NOMO-1 (cell line): ENCODE measurements around the gene MEF2D.
A peak's percentile ranks its signal among the peaks of the same experiment; 100 is the strongest.

Experiments used
- DNase-seq, 2 experiments: peaks; one replicate each; lab custom pipeline; 2025; ENCODE audit not compliant: unreplicated experiment in 2 of 2; lab: John Stamatoyannopoulos, UW

MEF2D gene

GRCh38 chr1:156471496-156472490 is 28.8 kb downstream of the MEF2D start:
- DNase-seq = no peak

GRCh38 chr1:156470473-156470872 is 30.1 kb downstream of the MEF2D start:
- no peak for DNase-seq

- DNase-seq = no peak
These were observed 31.8 kb downstream of the MEF2D start for GRCh38 chr1:156468693-156469345.

- DNase-seq = no peak
These were observed 32.7 kb downstream of the MEF2D start for GRCh38 chr1:156467906-156468305.

DNA sequence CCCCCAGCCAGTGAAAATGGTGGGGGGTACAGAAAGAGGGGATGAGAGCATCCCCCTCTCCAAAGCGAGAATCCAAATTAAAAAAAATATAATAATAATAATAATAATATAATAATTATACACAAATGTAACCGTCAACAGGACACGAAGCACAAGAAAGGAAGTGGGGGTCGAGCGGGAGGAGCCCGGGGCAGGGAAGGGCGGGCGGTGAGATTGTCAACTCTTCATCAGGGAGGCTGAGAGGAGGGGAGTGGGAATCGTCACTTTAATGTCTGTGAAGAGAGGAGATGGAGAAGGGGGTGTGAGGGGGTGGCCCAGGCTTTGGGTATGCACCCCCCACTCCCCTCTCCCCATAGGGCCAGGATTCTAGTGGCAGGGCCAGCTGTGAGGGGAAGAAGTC is 33.2 kb downstream of the MEF2D start:
- DNase-seq = no peak

- DNase-seq = no peak
These were observed 34.7 kb downstream of the MEF2D start for GRCh38 chr1:156465747-156466365.

DNA sequence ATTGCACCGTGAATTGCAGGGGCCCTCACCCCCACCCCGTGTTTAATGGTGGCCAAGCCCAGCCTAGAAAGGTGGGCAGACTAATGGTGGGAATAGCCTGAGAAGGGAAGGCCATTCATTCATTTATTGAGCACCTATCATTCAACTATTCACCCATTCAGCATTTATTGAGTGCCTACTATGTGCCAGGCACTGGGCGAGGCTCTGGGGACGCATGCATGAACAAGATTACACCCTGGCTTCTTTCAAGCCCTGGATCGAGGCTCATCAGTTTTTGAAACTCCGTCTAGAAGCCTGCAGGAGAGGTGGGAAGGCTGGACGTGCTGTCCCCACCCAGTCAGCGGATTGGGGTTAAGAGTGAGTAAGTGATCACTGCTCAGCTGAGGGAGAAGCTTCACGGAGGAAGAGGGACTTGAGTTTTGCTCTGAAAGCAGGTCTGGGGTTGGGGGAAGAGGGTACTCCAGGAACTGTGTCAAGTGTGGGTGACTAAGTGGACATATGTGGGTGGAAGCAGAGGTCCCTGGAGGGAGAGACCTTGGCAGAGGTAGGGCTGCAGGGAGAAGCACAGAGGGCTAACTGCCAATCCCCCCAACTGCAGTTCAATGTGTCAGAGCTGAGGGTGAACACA is 35.6 kb downstream of the MEF2D start:
- DNase-seq = no peak

DNA sequence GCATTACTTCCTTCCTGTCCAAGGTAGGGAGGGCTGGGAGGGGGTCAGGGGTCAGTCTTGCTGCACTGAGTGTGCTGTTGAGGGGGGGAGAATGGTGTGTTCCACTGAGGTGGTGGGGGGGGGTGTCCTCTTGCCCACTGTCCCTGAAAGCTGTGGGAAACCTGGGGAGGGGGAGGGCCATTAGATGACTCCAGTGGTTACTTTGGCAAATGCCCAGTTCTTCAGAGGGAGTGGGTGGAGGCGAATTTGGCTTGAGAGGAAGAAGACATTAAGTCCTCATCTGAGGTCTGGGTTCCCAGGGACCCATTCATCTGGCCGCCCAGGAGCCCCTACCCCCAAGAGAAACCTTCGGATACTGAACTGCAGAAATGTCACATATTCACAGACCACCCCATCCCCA is 36.2 kb downstream of the MEF2D start:
- DNase-seq = no peak

GRCh38 chr1:156463874-156464273 is 36.7 kb downstream of the MEF2D start:
- DNase-seq = no peak

DNA sequence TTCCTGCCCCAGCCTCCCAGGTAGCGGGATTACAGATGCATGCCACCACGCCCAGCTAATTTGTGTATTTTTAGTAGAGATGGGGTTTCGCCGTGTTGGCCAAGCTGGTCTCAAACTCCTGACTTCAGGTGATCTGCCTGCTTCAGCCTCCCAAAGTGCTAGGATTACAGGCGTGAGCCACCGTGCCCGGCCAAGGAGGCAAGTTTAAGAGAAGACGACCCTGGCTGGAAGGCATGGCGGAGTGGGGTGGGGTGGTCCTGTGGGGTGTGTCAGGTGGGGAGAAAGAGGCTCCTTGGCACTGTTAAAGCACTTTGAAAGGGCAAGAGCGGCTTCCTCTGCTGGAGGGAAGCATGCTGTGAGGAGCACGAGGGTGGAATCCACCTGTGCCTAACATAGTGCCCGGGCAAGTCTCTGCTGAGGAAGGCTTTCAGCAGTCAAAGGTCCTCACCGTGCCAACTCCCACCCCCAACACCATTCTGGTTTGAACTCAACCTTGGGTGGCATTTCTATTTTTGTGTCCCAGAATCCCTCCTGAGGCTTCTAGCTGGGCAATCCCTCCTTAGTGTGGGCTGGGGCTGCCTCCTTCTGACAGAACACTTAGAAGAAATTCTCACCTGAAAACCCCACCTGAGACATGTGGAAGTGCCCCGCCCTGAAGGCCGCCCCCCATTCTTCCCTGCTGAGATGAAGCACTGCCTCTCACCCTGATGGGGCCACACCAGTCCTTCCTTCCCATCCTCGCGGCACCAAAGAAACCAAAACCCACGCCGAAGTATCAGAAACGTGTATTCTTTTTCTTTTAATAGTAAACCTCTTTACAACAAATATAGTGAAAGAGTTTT is 37.4 kb downstream of the MEF2D start:
- DNase-seq = no peak

DNA sequence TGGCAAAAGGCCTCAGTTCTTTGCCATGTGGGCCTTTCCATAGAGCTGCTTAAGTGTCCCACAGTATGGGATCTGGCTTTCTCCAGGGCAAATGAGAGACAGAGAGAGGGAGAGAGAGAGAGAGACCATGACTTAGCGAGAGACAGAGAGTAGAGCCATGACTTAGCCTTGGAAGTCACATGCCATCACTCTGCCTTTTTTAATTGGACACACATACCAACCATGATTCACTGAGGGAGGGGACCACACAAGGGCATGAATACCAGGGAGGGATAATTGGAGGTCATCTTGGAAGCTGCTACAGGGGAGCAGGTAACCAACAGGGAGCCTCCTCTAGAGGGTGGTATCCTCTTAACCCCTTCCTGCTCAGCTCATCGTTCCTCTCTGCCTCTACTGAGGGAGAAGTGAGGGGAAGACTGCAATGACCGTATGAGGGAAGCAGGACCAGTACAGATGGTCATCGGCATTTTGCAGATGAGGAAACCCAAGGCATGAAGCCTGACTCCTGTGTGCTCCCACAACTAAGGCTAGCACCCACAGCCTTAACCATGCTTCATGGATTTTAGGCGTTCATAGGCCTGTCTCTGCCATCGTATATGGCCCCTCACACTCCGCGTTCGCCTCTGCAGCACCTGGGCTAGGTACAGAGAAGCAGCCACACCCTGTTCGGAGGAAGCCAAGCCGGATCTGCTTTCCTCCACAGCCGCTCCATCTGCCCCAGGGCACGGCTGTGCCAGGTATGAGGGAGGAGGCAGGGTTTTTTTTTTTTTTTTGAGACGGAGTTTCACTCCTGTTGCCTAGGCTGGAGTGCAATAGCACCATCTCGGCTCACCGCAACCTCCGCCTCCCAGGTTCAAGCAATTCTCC is 38.6 kb downstream of the MEF2D start:
- no peak for DNase-seq

GRCh38 chr1:156461109-156461508 is 39.5 kb downstream of the MEF2D start:
- no peak for DNase-seq

DNA sequence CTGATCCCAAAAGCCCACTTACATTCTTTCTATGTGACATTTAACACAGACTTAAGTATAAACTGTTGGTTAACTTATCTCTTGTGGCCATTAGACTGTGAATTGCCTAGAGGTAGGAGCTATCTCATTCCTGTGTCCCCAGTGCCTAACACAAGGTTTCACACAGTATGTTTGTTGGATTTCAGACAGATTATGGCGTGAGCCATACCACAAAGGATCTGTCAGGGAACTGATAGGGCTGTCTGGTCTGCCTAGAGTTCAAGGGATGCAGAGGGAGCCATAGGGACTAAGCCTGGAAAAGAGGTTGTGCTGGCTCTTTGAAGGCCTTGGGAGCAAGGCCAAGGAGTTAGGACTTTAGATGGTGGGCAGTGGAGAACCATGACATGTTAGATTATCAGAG is 40.0 kb downstream of the MEF2D start:
- DNase-seq = no peak

GRCh38 chr1:156458181-156458503 is 42.4 kb downstream of the MEF2D start:
- no peak for DNase-seq

- DNase-seq = peak; percentile 95 to 98
These were observed 43.7 kb downstream of the MEF2D start for GRCh38 chr1:156456625-156457465.

GRCh38 chr1:156455362-156455761 is 45.2 kb downstream of the MEF2D start:
- no peak for DNase-seq

DNA sequence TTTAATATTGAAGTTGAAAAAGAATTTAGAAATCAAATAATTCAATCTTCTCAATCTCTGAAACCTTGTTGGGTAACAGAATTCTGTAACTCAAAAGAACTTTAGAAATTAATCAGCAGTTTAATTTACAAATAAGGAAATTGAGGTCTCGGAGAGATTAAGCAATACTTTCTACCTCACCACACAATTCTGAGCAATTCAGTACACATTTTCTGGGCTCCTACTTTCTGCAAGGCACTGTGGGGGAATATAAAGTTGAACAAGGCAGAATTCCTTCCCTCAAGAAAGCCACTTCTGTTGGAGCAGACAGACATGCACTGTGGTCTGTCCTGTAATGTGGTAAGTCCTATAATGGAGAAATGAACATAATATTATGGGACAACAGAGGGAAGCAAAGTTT is 47.7 kb downstream of the MEF2D start:
- peak; percentile 42 to 73 for DNase-seq

DNA sequence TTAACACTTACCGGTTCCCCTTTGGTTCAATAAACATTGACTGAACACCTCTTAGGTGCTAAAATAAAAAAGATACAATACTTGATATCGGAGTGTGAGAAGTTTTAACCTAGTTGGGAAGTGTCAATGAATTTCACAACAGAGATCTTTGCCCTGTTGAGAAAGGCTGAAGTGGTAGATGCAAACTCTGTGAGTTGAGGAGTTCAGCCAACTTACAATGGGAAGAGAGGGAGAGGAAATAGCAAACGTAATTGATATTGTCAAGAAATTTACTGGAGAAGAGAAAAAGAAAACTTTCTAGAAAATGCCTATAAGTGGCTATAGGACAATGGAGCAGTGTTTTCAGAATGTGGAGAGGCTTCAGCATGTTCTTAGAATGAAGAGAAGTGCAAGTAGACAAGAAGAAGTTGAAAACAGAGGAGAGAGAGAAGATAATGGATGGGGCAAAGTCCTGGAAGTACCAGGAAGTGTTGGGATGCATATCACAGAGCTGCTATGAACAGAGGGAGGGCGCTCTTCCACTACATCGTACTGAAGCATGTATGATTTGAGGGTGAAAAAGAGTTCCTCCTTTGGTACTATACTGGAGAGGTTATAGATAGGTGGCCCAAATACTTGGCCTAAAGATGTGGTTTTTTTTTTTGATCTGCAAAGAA is 48.9 kb downstream of the MEF2D start:
- no peak for DNase-seq
